Measurements from ENCODE around the gene MOSPD2.

The MOSPD2 gene

DNA sequence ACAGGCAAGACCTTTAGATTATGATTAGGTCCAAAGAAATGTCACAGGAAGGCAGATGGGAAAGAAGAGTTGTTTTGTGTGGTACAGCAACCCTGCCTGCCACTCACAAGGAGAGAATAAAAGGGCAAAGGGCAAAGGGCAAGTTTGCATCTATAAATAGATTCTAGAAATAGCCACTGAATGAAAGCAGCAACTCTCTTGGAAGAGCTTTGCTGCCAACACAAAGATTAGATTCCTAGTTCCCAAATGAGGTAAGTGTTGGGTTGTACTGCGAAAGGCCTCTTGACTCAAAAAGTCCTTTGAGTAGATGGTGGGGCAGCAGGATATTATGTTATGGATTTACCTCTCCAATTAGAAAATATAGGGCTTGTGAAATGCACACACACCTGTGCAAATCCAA, 61.2 kb downstream of the MOSPD2 start:
- Histone ChIP-seq H3K9me3 (ENCODE audit: control insufficient read depth, low read length) (no peaks in the 10 kb centered on the region), H3K27ac (ENCODE audit: low read depth, low read length, severe bottlenecking) (peak overlapping the region; percentile 23), H3K36me3 (ENCODE audit: control insufficient read depth, insufficient read depth, low read length) (no peaks in the 10 kb centered on the region), H3K4me1 (ENCODE audit: control insufficient read depth, insufficient read depth, low read length, poor library complexity, severe bottlenecking) (peaks cover 14% of the 10 kb centered on the region), H3K4me3 (ENCODE audit: extremely low read depth, insufficient read depth, low read length, poor library complexity, severe bottlenecking) (no peak overlapping the region)
- WGBS, 2 experiments (ENCODE audit: insufficient coverage in 2 of 2), result no CpG with 5 or more reads among the region's 1 CpG

GRCh38 chrX:14936561-14936960, 63.3 kb downstream of the MOSPD2 start:
- peaks cover 18% of the 10 kb centered on the region for H3K4me1 ChIP-seq (ENCODE audit: control insufficient read depth, insufficient read depth, low read length, poor library complexity, severe bottlenecking)
- no peaks in the 10 kb centered on the region for H3K9me3 ChIP-seq (ENCODE audit: control insufficient read depth, low read length)
- WGBS, 2 experiments (ENCODE audit: insufficient coverage in 2 of 2), result 75 to 100% methylated on average over 1 to 2 of the region's 5 CpGs
- no peak overlapping the region for H3K4me3 ChIP-seq (ENCODE audit: extremely low read depth, insufficient read depth, low read length, poor library complexity, severe bottlenecking)
- H3K27ac ChIP-seq (ENCODE audit: low read depth, low read length, severe bottlenecking), result no peak overlapping the region
- no peaks in the 10 kb centered on the region for H3K36me3 ChIP-seq (ENCODE audit: control insufficient read depth, insufficient read depth, low read length)

- H3K4me1 ChIP-seq (ENCODE audit: control insufficient read depth, insufficient read depth, low read length, poor library complexity, severe bottlenecking), result peaks cover 15% of the 10 kb centered on the region
- no CpG with 5 or more reads among the region's 2 CpGs for WGBS, 2 experiments (ENCODE audit: insufficient coverage in 2 of 2)
- H3K36me3 ChIP-seq (ENCODE audit: control insufficient read depth, insufficient read depth, low read length), result no peaks in the 10 kb centered on the region
- H3K27ac ChIP-seq (ENCODE audit: low read depth, low read length, severe bottlenecking), result no peak overlapping the region
- no peak overlapping the region for H3K4me3 ChIP-seq (ENCODE audit: extremely low read depth, insufficient read depth, low read length, poor library complexity, severe bottlenecking)
- no peaks in the 10 kb centered on the region for H3K9me3 ChIP-seq (ENCODE audit: control insufficient read depth, low read length)
Measured at GRCh38 chrX:14939644-14940043, 66.4 kb downstream of the MOSPD2 start.

DNA sequence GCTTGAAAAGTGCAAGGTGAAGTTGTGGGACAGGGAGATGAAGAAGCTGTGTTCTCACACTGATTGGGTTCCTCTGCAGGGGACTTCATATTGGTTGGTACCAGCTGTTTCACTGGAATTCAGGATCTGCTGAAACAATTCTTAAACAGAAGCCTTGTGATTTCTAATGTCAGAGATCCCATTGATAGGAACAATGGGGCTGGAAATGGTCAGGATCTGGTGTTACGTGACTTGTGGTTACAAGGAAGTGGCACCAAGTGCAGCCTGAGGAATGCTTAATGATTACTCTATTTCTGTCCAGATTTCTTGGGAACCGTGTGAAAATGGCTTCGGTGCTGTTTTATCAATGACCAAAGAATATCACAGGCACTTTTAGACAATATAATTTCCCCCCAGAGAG, 68.1 kb downstream of the MOSPD2 start:
- Histone ChIP-seq H3K27ac (ENCODE audit: low read depth, low read length, severe bottlenecking) (no peak overlapping the region), H3K4me3 (ENCODE audit: extremely low read depth, insufficient read depth, low read length, poor library complexity, severe bottlenecking) (no peak overlapping the region), H3K9me3 (ENCODE audit: control insufficient read depth, low read length) (no peaks in the 10 kb centered on the region), H3K4me1 (ENCODE audit: control insufficient read depth, insufficient read depth, low read length, poor library complexity, severe bottlenecking) (peaks cover 14% of the 10 kb centered on the region), H3K36me3 (ENCODE audit: control insufficient read depth, insufficient read depth, low read length) (no peaks in the 10 kb centered on the region)
- WGBS, 2 experiments (ENCODE audit: insufficient coverage in 2 of 2), result 80% methylated on average over 1 of the region's 3 CpGs; no CpG with 5 or more reads in 1 of the 2 experiments

- no peak overlapping the region for H3K27ac ChIP-seq (ENCODE audit: low read depth, low read length, severe bottlenecking)
- no CpG with 5 or more reads among the region's 3 CpGs for WGBS, 2 experiments (ENCODE audit: insufficient coverage in 2 of 2)
- H3K4me3 ChIP-seq (ENCODE audit: extremely low read depth, insufficient read depth, low read length, poor library complexity, severe bottlenecking), result no peak overlapping the region
- H3K9me3 ChIP-seq (ENCODE audit: control insufficient read depth, low read length), result no peaks in the 10 kb centered on the region
- peaks cover 5% of the 10 kb centered on the region for H3K4me1 ChIP-seq (ENCODE audit: control insufficient read depth, insufficient read depth, low read length, poor library complexity, severe bottlenecking)
- H3K36me3 ChIP-seq (ENCODE audit: control insufficient read depth, insufficient read depth, low read length), result no peaks in the 10 kb centered on the region
Measured at GRCh38 chrX:14942341-14942740, 69.1 kb downstream of the MOSPD2 start.

DNA sequence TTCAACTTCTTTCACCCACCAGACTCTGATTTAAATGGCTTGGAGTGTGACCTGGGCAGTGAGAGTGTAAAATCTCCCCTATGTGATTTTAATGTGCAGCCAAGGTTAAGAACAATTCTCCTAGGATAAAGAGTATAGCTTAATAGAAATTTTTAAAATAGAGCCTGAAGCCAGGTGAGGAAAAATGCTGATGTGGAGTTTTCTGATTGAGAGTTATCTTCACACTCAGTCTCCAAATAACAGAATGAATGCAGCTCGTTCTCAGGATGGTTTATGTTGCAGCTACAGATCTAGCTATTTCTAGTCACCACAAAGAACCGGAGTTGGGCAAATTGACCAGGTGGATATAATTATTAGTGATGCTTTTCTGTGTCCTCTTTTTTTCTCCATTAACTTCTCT, 70.7 kb downstream of the MOSPD2 start:
- Histone ChIP-seq H3K36me3 (ENCODE audit: control insufficient read depth, insufficient read depth, low read length) (no peaks in the 10 kb centered on the region), H3K4me3 (ENCODE audit: extremely low read depth, insufficient read depth, low read length, poor library complexity, severe bottlenecking) (no peak overlapping the region), H3K9me3 (ENCODE audit: control insufficient read depth, low read length) (no peaks in the 10 kb centered on the region), H3K27ac (ENCODE audit: low read depth, low read length, severe bottlenecking) (no peak overlapping the region), H3K4me1 (ENCODE audit: control insufficient read depth, insufficient read depth, low read length, poor library complexity, severe bottlenecking) (peaks cover 5% of the 10 kb centered on the region)
- no CpG with 5 or more reads among the region's 2 CpGs for WGBS, 2 experiments (ENCODE audit: insufficient coverage in 2 of 2)

DNA sequence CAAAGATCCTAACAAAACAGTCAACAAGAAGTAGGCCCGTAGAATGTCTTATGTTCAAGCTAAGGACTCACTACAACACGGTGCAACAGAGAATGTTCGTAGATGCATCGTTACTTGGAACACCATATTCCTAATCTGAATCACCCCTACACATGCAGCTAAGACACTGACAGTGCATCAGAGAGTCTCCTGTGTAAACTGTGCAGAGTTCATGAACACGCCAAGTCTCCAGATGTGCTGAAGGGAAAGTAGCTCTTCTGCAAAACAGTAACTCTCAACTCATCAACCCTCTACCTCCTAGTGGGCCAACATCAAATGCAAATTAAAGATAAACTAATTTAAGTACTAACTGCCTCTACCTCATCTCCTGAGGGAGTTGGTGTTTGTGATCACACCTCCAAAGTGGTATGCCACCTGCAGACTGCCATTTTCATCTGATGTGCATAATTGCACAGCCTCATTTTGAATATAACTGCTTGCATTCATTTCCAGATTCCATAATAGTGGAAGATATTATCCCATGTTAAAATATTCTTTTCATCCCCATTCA, 73.5 kb downstream of the MOSPD2 start:
- Histone ChIP-seq H3K4me1 (ENCODE audit: control insufficient read depth, insufficient read depth, low read length, poor library complexity, severe bottlenecking) (no peaks in the 10 kb centered on the region), H3K27ac (ENCODE audit: low read depth, low read length, severe bottlenecking) (no peak overlapping the region), H3K4me3 (ENCODE audit: extremely low read depth, insufficient read depth, low read length, poor library complexity, severe bottlenecking) (no peak overlapping the region), H3K9me3 (ENCODE audit: control insufficient read depth, low read length) (no peaks in the 10 kb centered on the region), H3K36me3 (ENCODE audit: control insufficient read depth, insufficient read depth, low read length) (no peaks in the 10 kb centered on the region)
- WGBS, 2 experiments (ENCODE audit: insufficient coverage in 2 of 2), result 80 to 94% methylated on average over 1 to 4 of the region's 5 CpGs

GRCh38 chrX:14948691-14949090, 75.5 kb downstream of the MOSPD2 start:
- no CpG with 5 or more reads among the region's 1 CpG for WGBS, 2 experiments (ENCODE audit: insufficient coverage in 2 of 2)
- Histone ChIP-seq H3K4me3 (ENCODE audit: extremely low read depth, insufficient read depth, low read length, poor library complexity, severe bottlenecking) (no peak overlapping the region), H3K27ac (ENCODE audit: low read depth, low read length, severe bottlenecking) (no peak overlapping the region), H3K36me3 (ENCODE audit: control insufficient read depth, insufficient read depth, low read length) (no peaks in the 10 kb centered on the region), H3K4me1 (ENCODE audit: control insufficient read depth, insufficient read depth, low read length, poor library complexity, severe bottlenecking) (no peaks in the 10 kb centered on the region), H3K9me3 (ENCODE audit: control insufficient read depth, low read length) (no peaks in the 10 kb centered on the region)

- Histone ChIP-seq H3K4me1 (ENCODE audit: control insufficient read depth, insufficient read depth, low read length, poor library complexity, severe bottlenecking) (no peaks in the 10 kb centered on the region), H3K4me3 (ENCODE audit: extremely low read depth, insufficient read depth, low read length, poor library complexity, severe bottlenecking) (no peak overlapping the region), H3K27ac (ENCODE audit: low read depth, low read length, severe bottlenecking) (no peak overlapping the region), H3K36me3 (ENCODE audit: control insufficient read depth, insufficient read depth, low read length) (no peaks in the 10 kb centered on the region), H3K9me3 (ENCODE audit: control insufficient read depth, low read length) (no peaks in the 10 kb centered on the region)
- WGBS, 2 experiments (ENCODE audit: insufficient coverage in 2 of 2), result 80 to 100% methylated on average over 1 of the region's 5 CpGs
Measured at GRCh38 chrX:14956813-14957582, 83.8 kb downstream of the MOSPD2 start.

GRCh38 chrX:14963447-14964236, 90.4 kb downstream of the MOSPD2 start:
- Histone ChIP-seq H3K36me3 (ENCODE audit: control insufficient read depth, insufficient read depth, low read length) (no peaks in the 10 kb centered on the region), H3K4me3 (ENCODE audit: extremely low read depth, insufficient read depth, low read length, poor library complexity, severe bottlenecking) (no peak overlapping the region), H3K4me1 (ENCODE audit: control insufficient read depth, insufficient read depth, low read length, poor library complexity, severe bottlenecking) (peaks cover 6% of the 10 kb centered on the region), H3K9me3 (ENCODE audit: control insufficient read depth, low read length) (no peaks in the 10 kb centered on the region), H3K27ac (ENCODE audit: low read depth, low read length, severe bottlenecking) (peak overlapping the region; percentile 72)
- no CpG with 5 or more reads among the region's 1 CpG for WGBS, 2 experiments (ENCODE audit: insufficient coverage in 2 of 2)

Data from mesodermal cell (in vitro differentiated cells).